ENCODE data around the gene ISLR2. TPM values are rescaled to one million over a fixed set of nuclear protein-coding genes. Genes with fewer than 3 reads are reported as not detected.

ISLR2 gene
- total and polyA plus RNA-seq, 2 donors (not counting 3 experiments of a cell fraction or from before 2014, with no cell fraction given), result not detected

- H3K27me3 ChIP-seq (ENCODE audit: control insufficient read depth in 2 of 2, insufficient read depth in 2 of 2, low read length in 2 of 2), result peaks cover 71 to 76% of the 10 kb centered on the region in 2 experiments
- H3K4me2 ChIP-seq (ENCODE audit: insufficient read depth, low read length), result no peak overlapping the region
- no peaks in the 10 kb centered on the region for H3K79me2 ChIP-seq (ENCODE audit: control insufficient read depth, insufficient read depth, low read length)
- no peaks in the 10 kb centered on the region for H3K9me3 ChIP-seq (replicated peaks; ENCODE audit: control insufficient read depth, insufficient read depth, low read length)
- CTCF ChIA-PET, result interaction anchor here (0.7 to 2.6 kb wide), 17 partner anchors 9 to 188 kb away, joined by 3 to 23 read pairs (median 5); no protein-coding TSS in a partner anchor
- intact Hi-C loops (cut with micrococcal nuclease), result loop anchor here (2.0 to 5.0 kb wide), 3 partner anchors 44 to 182 kb away; no protein-coding TSS in a partner anchor
- no peak overlapping the region for H3K4me3 ChIP-seq (replicated peaks in 1 of 3; ENCODE audit: insufficient read depth in 1 of 3, low read depth in 1 of 3, low read length in 3 of 3)
- POLR2A ChIA-PET, result interaction anchor here (0.5 kb wide), 1 partner anchor 449 kb away, joined by 6 read pairs; no protein-coding TSS in a partner anchor
- H3K27ac ChIP-seq (ENCODE audit: insufficient read depth, low read depth, low read length), result no peak overlapping the region
- no TSS peak for BruUV-seq (replicated peaks)
- no peaks in the 10 kb centered on the region for H3K9me1 ChIP-seq (replicated peaks; ENCODE audit: control insufficient read depth, extremely low read depth, insufficient read depth, low read length)
- H2AFZ ChIP-seq (ENCODE audit: low read depth, low read length), result no peak overlapping the region
- H3K4me1 ChIP-seq (ENCODE audit: control insufficient read depth, extremely low read depth, insufficient read depth, low read length), result peaks cover 12% of the 10 kb centered on the region
- no peak overlapping the region for H3K9ac ChIP-seq (replicated peaks; ENCODE audit: extremely low read depth, insufficient read depth, low read length)
- TF ChIP-seq POLR2AphosphoS5 (IDR thresholded peaks at IDR 0.05; ENCODE audit: insufficient read depth, low read depth, low read length), result no peak
- TF ChIP-seq CTCF (IDR thresholded peaks at IDR 0.05; ENCODE audit: extremely low read depth in 1 of 2, insufficient read depth in 1 of 2, low read depth in 1 of 2, low read length in 2 of 2), result peak; percentile 48 to 74
- peak; percentile 75 for TF ChIP-seq EZH2 (IDR thresholded peaks at IDR 0.05; ENCODE audit: borderline replicate concordance, low read depth, low read length, severe bottlenecking)
- TF ChIP-seq JUN (IDR thresholded peaks at IDR 0.05; ENCODE audit: borderline replicate concordance, insufficient read depth, insufficient read length, low read depth), result no peak
- dilution Hi-C loops (cut with MboI; ENCODE audit: extremely low pct_ligation_motif_present, low sequenced_read_pairs), result no loop called here
- DNase-seq (ENCODE audit: low read depth, low spot score) (peak; percentile 41), FAIRE-seq (peak; percentile 68)
- no peaks in the 10 kb centered on the region for H3K36me3 ChIP-seq (ENCODE audit: control insufficient read depth in 2 of 2, extremely low read depth in 1 of 2, insufficient read depth in 2 of 2, low read length in 2 of 2)
- no peaks in the 10 kb centered on the region for H4K20me1 ChIP-seq (replicated peaks; ENCODE audit: control insufficient read depth, extremely low read depth, insufficient read depth, low read length)
Measured at GRCh38 chr15:74134387-74135027, 4.1 kb downstream of the ISLR2 start.
